Ishikawa (cell line): Measurements from ENCODE around the gene CA14.

Experiments used
- CEBPB ChIP-seq: IDR thresholded peaks from 2 replicates; pipeline ENCODE4 v1.6.1; 2012
- CREB1 ChIP-seq: IDR thresholded peaks from 2 replicates; pipeline ENCODE4 v1.6.1; 2012; ENCODE audit warnings: low read depth
- EGR1 ChIP-seq: IDR thresholded peaks from 2 replicates; pipeline ENCODE4 v1.6.1; 2012
- EP300 ChIP-seq: IDR thresholded peaks from 2 replicates; pipeline ENCODE4 v1.6.1; 2012; ENCODE audit warnings: borderline replicate concordance
- FOXM1 ChIP-seq: IDR thresholded peaks from 2 replicates; pipeline ENCODE4 v1.6.1; 2012; ENCODE audit warnings: low read depth, borderline replicate concordance
- NFIC ChIP-seq: IDR thresholded peaks from 2 replicates; pipeline ENCODE4 v1.6.1; 2012
- RAD21 ChIP-seq: IDR thresholded peaks from 2 replicates; pipeline ENCODE4 v1.6.1; 2012; ENCODE audit warnings: low read depth
- REST ChIP-seq: IDR thresholded peaks from 2 replicates; pipeline ENCODE4 v1.6.1; 2012; ENCODE audit warnings: low read depth, mild to moderate bottlenecking
- TAF1 ChIP-seq: IDR thresholded peaks from 2 replicates; pipeline ENCODE4 v1.6.1; 2012; ENCODE audit warnings: low read depth, mild to moderate bottlenecking
- TCF12 ChIP-seq: IDR thresholded peaks from 2 replicates; pipeline ENCODE4 v1.6.1; 2012; ENCODE audit warnings: low read depth
- TEAD4 ChIP-seq: IDR thresholded peaks from 2 replicates; pipeline ENCODE4 v1.6.1; 2012
- USF1 ChIP-seq: IDR thresholded peaks from 2 replicates; pipeline ENCODE4 v1.6.1; 2012
- YY1 ChIP-seq: IDR thresholded peaks from 2 replicates; pipeline ENCODE4 v1.6.1; 2012; ENCODE audit warnings: low read depth
- ZBTB7A ChIP-seq: IDR thresholded peaks from 2 replicates; pipeline ENCODE4 v1.6.1; 2012; ENCODE audit warnings: low read depth
- TF ChIP-seq, protein P1 (sequence below): IDR thresholded peaks from 2 replicates; pipeline ENCODE4 v1.6.1; 2012

CA14 gene

GRCh38 chr1:150233359-150234308 is 23.9 kb upstream of the CA14 start:
- TF ChIP-seq EGR1 (peak; percentile 54; the same call in 1 of the 2 replicates), TAF1 (no peak)

DNA sequence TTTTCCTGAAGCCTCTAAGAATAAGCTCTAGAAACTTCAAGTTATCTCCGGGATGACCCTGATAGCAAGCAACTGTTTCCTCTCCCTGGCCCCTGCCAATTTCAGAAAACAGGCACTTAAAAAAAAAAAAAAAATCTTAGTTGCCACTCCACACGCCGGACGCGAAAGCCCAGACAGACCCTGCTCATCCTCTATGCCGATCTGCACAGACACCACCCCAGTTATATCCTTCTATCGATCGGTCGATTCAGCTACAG is 23.3 kb upstream of the CA14 start:
- TF ChIP-seq USF1 (no peak), TCF12 (0 out of 2 replicates have a peak, but pooled peaks have one; percentile 18)

- TF ChIP-seq, protein P1, sequence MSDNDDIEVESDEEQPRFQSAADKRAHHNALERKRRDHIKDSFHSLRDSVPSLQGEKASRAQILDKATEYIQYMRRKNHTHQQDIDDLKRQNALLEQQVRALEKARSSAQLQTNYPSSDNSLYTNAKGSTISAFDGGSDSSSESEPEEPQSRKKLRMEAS: peak; percentile 81
- TF ChIP-seq TAF1: no peak
Measured at GRCh38 chr1:150234566-150235293, 22.8 kb upstream of the CA14 start.

DNA sequence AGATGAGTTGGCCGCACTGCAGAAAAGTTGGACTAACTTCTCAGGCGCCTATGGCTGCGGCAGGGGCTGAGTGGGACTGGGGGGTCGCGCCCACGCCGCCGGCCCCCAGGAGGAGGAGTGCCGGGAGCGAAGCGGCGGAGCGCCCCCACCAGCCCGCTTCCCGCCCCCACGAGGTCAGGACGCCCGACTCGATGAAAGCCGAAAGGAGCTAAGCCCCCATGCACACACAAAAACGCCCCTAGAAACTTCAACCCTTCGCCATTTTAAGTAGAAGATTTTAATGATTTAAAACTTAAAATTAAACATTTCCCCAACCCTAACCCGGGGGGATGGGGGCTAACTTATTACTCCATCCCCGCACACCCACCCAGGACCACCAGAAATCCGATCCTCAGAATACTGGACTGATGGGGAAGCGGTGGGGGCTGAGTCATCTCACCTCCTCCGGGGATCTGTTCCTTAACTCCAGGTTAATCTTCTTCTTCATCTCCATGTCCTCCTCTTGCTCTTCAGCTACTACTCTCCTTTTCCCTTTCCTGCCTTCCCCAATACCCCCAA is 22.2 kb upstream of the CA14 start:
- TF ChIP-seq ZBTB7A: peak; percentile 97
- TF ChIP-seq TCF12: no peak
- no peak for TF ChIP-seq EP300

- TF ChIP-seq TAF1: peak; percentile 100
- 0 out of 2 replicates have a peak, but pooled peaks have one; percentile 17 for TF ChIP-seq EGR1
- no peak for TF ChIP-seq ZBTB7A
- peak; percentile 44; the same call in 1 of the 2 replicates for TF ChIP-seq TEAD4
- no peak for TF ChIP-seq EP300
- no peak for TF ChIP-seq NFIC
- TF ChIP-seq USF1: no peak
- peak; percentile 92 for TF ChIP-seq YY1
- TF ChIP-seq REST: peak; percentile 26; the same call in 1 of the 2 replicates
- peak; percentile 93 for TF ChIP-seq FOXM1
- peak; percentile 75; the same call in 1 of the 2 replicates for TF ChIP-seq CREB1
- no peak for TF ChIP-seq RAD21
- peak; percentile 60; the same call in 1 of the 2 replicates for TF ChIP-seq TCF12
- TF ChIP-seq, protein P1: peak; percentile 69
- no peak for TF ChIP-seq CEBPB
Measured at GRCh38 chr1:150235852-150236613, 21.5 kb upstream of the CA14 start, which contains the start of gene ANP32E. Gene ANP32E, minus strand, starts transcription at chr1:150236112. Its CDS starts 326 bp downstream, at chr1:150235786.

GRCh38 chr1:150236614-150237100 is 20.9 kb upstream of the CA14 start:
- TF ChIP-seq TCF12 (no peak), EGR1 (no peak), FOXM1 (no peak), REST (no peak), EP300 (no peak), CEBPB (no peak), ZBTB7A (no peak), TEAD4 (no peak), NFIC (no peak), YY1 (no peak), RAD21 (no peak), TAF1 (no peak)
- TF ChIP-seq, protein P1: no peak; the same call in 1 of the 2 replicates
